Measurements from ENCODE around the gene ATP6V0E2. TPM values are rescaled to one million over a fixed set of nuclear protein-coding genes. Genes with fewer than 3 reads are reported as not detected.

The ATP6V0E2 gene
- 10 to 100 TPM; 15.2 to 41.1 (median 26.8) TPM for total RNA-seq

DNA sequence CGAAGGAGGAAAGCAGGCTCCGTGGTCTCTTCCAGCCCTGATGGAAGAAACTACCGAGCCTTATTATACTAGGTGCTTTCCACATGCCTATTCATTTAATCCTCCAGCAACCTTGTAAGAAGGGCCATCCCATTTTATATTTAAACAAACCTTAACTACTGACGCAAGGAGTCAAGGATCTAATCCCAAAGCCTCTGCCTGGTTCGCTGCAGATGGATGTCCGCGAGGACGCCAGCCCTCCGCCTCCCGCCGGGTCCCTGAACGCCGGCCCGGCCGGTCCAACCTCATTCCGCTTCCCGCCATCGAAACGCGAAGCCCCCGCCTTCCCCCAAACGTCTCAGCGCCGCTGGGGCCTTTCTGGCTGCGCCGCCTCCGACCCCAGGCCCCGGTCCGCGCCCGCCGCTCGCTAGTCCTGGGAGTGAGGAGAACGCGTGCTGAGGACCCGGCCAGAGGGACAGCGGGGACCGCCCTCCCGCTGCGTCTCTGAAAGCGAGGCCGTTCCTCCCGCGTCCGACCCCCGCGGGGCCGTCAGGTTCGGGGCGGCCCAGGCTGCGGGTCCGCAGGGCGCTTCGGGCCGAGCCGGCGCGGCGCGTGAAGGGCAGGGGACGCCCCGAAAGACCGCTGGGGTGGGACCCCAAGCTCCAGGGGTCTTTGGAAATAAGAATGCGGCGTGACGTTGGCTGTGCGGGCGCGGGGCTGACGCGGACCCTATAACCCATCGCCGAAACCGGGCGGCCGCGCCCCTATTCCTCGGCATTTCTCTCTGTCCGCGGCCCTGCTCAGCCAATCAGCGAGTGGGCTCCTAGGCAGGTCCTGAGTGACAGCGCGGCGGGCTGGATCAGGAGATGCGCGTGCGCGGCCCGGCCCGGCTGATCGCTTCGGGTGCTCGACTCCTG is at the start of gene ATP6V0E2:
Gene ATP6V0E2 (plus strand): TSS at position 896 of the 896 bp plus-strand sequence. CDS start 97 bp downstream, outside the sequence.
- Histone ChIP-seq H3K4me3 (peak within 1 kb of the TSS; percentile 80), H3K4me1 (peaks cover 33% of the 10 kb centered on the region), H3K36me3 (no peaks in the 10 kb centered on the region), H3K27ac (peak within 1 kb of the TSS; percentile 78), H3K27me3 (no peaks in the 10 kb centered on the region), H3K9me3 (no peaks in the 10 kb centered on the region)
- WGBS: 1% methylated on average over 34 of the region's 93 CpGs
- TF ChIP-seq, protein P1, sequence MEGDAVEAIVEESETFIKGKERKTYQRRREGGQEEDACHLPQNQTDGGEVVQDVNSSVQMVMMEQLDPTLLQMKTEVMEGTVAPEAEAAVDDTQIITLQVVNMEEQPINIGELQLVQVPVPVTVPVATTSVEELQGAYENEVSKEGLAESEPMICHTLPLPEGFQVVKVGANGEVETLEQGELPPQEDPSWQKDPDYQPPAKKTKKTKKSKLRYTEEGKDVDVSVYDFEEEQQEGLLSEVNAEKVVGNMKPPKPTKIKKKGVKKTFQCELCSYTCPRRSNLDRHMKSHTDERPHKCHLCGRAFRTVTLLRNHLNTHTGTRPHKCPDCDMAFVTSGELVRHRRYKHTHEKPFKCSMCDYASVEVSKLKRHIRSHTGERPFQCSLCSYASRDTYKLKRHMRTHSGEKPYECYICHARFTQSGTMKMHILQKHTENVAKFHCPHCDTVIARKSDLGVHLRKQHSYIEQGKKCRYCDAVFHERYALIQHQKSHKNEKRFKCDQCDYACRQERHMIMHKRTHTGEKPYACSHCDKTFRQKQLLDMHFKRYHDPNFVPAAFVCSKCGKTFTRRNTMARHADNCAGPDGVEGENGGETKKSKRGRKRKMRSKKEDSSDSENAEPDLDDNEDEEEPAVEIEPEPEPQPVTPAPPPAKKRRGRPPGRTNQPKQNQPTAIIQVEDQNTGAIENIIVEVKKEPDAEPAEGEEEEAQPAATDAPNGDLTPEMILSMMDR (IDR thresholded peaks at IDR 0.05): no peak
- no peak for TF ChIP-seq POLR2A (IDR thresholded peaks at IDR 0.05)
- DNase-seq (ENCODE audit: low spot score in 2 of 2): peak; percentile 96 to 97

GRCh38 chr7:149824301-149824741 is 49.4 kb upstream of the ATP6V0E2 start:
- no peak for TF ChIP-seq POLR2AphosphoS5 (IDR thresholded peaks at IDR 0.05)
- no peak for TF ChIP-seq POLR2A (IDR thresholded peaks at IDR 0.05)
- TF ChIP-seq EP300 (IDR thresholded peaks at IDR 0.05): no peak
- TF ChIP-seq, protein P1 (IDR thresholded peaks at IDR 0.05): no peak

DNA sequence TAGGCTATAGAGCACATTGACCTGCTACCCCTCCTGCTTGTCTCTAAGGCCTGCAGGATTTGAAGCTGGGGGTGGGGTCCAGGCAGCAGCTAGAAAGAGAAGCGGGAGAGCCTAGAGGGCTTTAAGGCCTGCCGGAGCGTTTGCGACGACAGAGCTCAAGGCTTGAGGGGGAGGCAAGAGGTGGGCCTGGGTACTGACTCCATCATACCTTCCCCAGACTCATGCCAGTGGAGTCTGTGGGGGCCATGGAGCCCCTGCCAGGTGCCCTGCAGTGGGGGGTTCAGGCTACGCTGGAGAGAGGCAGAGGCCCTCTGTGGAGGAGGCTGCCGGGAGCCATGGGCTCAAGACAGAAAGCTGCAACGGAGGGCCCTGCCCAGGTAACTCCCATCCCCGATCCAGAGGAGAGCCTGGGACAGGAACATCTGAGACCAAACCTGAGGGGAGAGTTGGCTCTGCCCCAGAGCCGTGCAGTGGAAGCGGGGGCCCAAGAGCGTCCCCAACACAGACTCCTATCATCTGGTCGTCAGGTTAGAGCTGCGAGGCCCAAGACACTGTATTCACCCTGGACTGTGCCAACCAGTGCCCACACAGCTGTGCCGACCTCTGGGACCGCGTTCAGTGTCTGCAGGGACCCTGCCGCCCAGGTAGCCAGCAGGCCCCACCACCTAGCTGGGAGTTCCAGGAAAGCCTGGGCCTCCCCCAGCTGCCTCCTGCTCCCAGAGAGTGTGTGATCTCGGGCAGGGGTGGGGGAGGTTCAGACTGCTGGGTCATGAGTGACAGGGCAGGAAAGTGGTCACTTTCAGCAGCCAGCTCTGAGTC is 48.8 kb upstream of the ATP6V0E2 start:
- WGBS: 95% methylated on average over 7 of the region's 19 CpGs
- no peak overlapping the region for H3K27ac ChIP-seq
- H3K4me3 ChIP-seq: no peak overlapping the region
- H3K36me3 ChIP-seq: no peaks in the 10 kb centered on the region
- peak in 1 of 2 donors; percentile 52 for DNase-seq (ENCODE audit: low spot score in 2 of 2)
- no peaks in the 10 kb centered on the region for H3K9me3 ChIP-seq
- no peaks in the 10 kb centered on the region for H3K27me3 ChIP-seq
- TF ChIP-seq, protein P1 (IDR thresholded peaks at IDR 0.05): no peak
- TF ChIP-seq POLR2A (IDR thresholded peaks at IDR 0.05): no peak
- no peak for TF ChIP-seq POLR2AphosphoS5 (IDR thresholded peaks at IDR 0.05)
- TF ChIP-seq EP300 (IDR thresholded peaks at IDR 0.05): no peak
- H3K4me1 ChIP-seq: peaks cover 2% of the 10 kb centered on the region

More at GRCh38 chr7:149824301-149824741, 49.4 kb upstream of the ATP6V0E2 start:
- 97% methylated on average over 11 of the region's 13 CpGs for WGBS
- H3K9me3 ChIP-seq: no peaks in the 10 kb centered on the region
- no peak for DNase-seq (ENCODE audit: low spot score in 2 of 2)
- no peaks in the 10 kb centered on the region for H3K36me3 ChIP-seq
- H3K27me3 ChIP-seq: no peaks in the 10 kb centered on the region
- H3K4me1 ChIP-seq: peaks cover 2% of the 10 kb centered on the region
- no peak overlapping the region for H3K27ac ChIP-seq
- H3K4me3 ChIP-seq: no peak overlapping the region

GRCh38 chr7:149825567-149826343 is 48.0 kb upstream of the ATP6V0E2 start:
- H3K36me3 ChIP-seq: no peaks in the 10 kb centered on the region
- whole genome bisulfite sequencing: 67% methylated on average over 11 of the region's 19 CpGs
- peaks cover 2% of the 10 kb centered on the region for H3K4me1 ChIP-seq
- no peak for TF ChIP-seq EP300 (IDR thresholded peaks at IDR 0.05)
- TF ChIP-seq, protein P1 (IDR thresholded peaks at IDR 0.05): no peak
- no peak for TF ChIP-seq POLR2AphosphoS5 (IDR thresholded peaks at IDR 0.05)
- TF ChIP-seq POLR2A (IDR thresholded peaks at IDR 0.05): no peak
- DNase-seq (ENCODE audit: low spot score in 2 of 2): peak in 1 of 2 donors; percentile 61
- H3K27me3 ChIP-seq: peaks cover 7% of the 10 kb centered on the region
- no peak overlapping the region for H3K4me3 ChIP-seq
- no peaks in the 10 kb centered on the region for H3K9me3 ChIP-seq
- no peak overlapping the region for H3K27ac ChIP-seq
